Osteoblast (primary cell): Measurements from ENCODE around the gene C5orf15. TPM values are rescaled to one million over a fixed set of nuclear protein-coding genes. Genes with fewer than 3 reads are reported as not detected.

Source experiments
- DNase-seq: peaks from one replicate; pipeline ENCODE4 v3.0.0; 2011; ENCODE audit warnings: low spot score, mixed read lengths; ENCODE audit not compliant: insufficient read length; ENCODE audit errors: missing footprints
- H2AFZ ChIP-seq: 2 replicates; pipeline ENCODE4 v1.6.0; 2011; ENCODE audit warnings: mild to moderate bottlenecking, low read length
- H3K27ac ChIP-seq: 2 replicates; pipeline ENCODE4 v1.5.1; 2011; ENCODE audit warnings: mild to moderate bottlenecking, low read depth, low read length, moderate library complexity
- H3K27me3 ChIP-seq: 2 replicates; pipeline ENCODE4 v1.6.0; 2012; ENCODE audit warnings: mild to moderate bottlenecking, control low read depth, inconsistent platforms, low read length, moderate library complexity; ENCODE audit not compliant: insufficient read depth
- H3K36me3 ChIP-seq: 2 replicates; pipeline ENCODE4 v1.5.1; 2011; ENCODE audit warnings: mild to moderate bottlenecking, low read length, control low read depth, moderate library complexity; ENCODE audit not compliant: insufficient read depth
- H3K4me1 ChIP-seq: 2 replicates; pipeline ENCODE4 v1.5.1; 2011; ENCODE audit warnings: mild to moderate bottlenecking, low read length, control low read depth, moderate library complexity; ENCODE audit not compliant: insufficient read depth
- H3K4me2 ChIP-seq: 2 replicates; pipeline ENCODE4 v1.6.0; 2011; ENCODE audit warnings: mild to moderate bottlenecking, low read length; ENCODE audit not compliant: insufficient read depth
- H3K4me3 ChIP-seq: fragments of 200-600 bp; sonication (generic); 3 replicates; pipeline ENCODE4 v1.5.1; 2012; ENCODE audit warnings: mild to moderate bottlenecking, low read length, inconsistent platforms; ENCODE audit not compliant: insufficient read depth
- H3K79me2 ChIP-seq: 2 replicates; pipeline ENCODE4 v1.6.0; 2012; ENCODE audit warnings: mild to moderate bottlenecking, low read length, control low read depth, inconsistent platforms; ENCODE audit not compliant: insufficient read depth
- H3K9me3 ChIP-seq: 2 replicates; pipeline ENCODE4 v1.5.1; 2011; ENCODE audit warnings: low read depth, low read length, control low read depth
- H4K20me1 ChIP-seq: 2 replicates; pipeline ENCODE4 v1.6.0; 2012; ENCODE audit warnings: mild to moderate bottlenecking, low read length, control low read depth; ENCODE audit not compliant: insufficient read depth
- CTCF ChIP-seq: IDR thresholded peaks from 2 replicates; pipeline ENCODE4 v1.5.1; 2011; ENCODE audit warnings: mild to moderate bottlenecking, low read depth, low read length, moderate library complexity; ENCODE audit errors: extremely low read depth
- total RNA-seq: library from RNA; depleted of rRNA; stranded (reverse); fragments of >200 nt; gene quantifications from 2 replicates; pipeline ENCODE4 v1.2.3, GENCODE V29; 2012

C5orf15 gene
- total RNA-seq, 1 donor = 68.4 TPM

- Histone ChIP-seq H3K4me2 (no peak overlapping the region), H3K27me3 (no peaks in the 10 kb centered on the region), H4K20me1 (peaks cover 54% of the 10 kb centered on the region), H3K4me3 (no peak overlapping the region), H3K9me3 (no peaks in the 10 kb centered on the region), H3K36me3 (peaks cover 55% of the 10 kb centered on the region), H3K4me1 (peaks cover 29% of the 10 kb centered on the region), H3K27ac (no peak overlapping the region), H3K79me2 (peaks cover 96% of the 10 kb centered on the region), H2AFZ (no peak overlapping the region)
- peak; percentile 8 for DNase-seq
- no peak for TF ChIP-seq CTCF
These were observed 22.0 kb upstream of the C5orf15 start for GRCh38 chr5:133990396-133990795.

GRCh38 chr5:133985540-133986180, 17.2 kb upstream of the C5orf15 start:
- peaks cover 72% of the 10 kb centered on the region for H3K36me3 ChIP-seq
- peak; percentile 19 for DNase-seq
- no peak overlapping the region for H3K4me3 ChIP-seq
- H3K4me2 ChIP-seq = no peak overlapping the region
- H3K27ac ChIP-seq = no peak overlapping the region
- H3K4me1 ChIP-seq = no peaks in the 10 kb centered on the region
- TF ChIP-seq CTCF = no peak
- no peak overlapping the region for H2AFZ ChIP-seq
- H3K27me3 ChIP-seq = no peaks in the 10 kb centered on the region
- peaks cover 38% of the 10 kb centered on the region for H4K20me1 ChIP-seq
- H3K79me2 ChIP-seq = peaks cover 86% of the 10 kb centered on the region
- no peaks in the 10 kb centered on the region for H3K9me3 ChIP-seq

GRCh38 chr5:133983674-133984073, 15.2 kb upstream of the C5orf15 start:
- H3K27me3 ChIP-seq = no peaks in the 10 kb centered on the region
- H3K79me2 ChIP-seq = peaks cover 75% of the 10 kb centered on the region
- no peak for TF ChIP-seq CTCF
- no peak overlapping the region for H3K4me3 ChIP-seq
- H3K27ac ChIP-seq = no peak overlapping the region
- peaks cover 67% of the 10 kb centered on the region for H3K36me3 ChIP-seq
- H3K4me2 ChIP-seq = no peak overlapping the region
- DNase-seq = no peak
- H2AFZ ChIP-seq = no peak overlapping the region
- peaks cover 31% of the 10 kb centered on the region for H4K20me1 ChIP-seq
- peaks cover 4% of the 10 kb centered on the region for H3K4me1 ChIP-seq
- H3K9me3 ChIP-seq = no peaks in the 10 kb centered on the region

GRCh38 chr5:133981714-133982113, 13.3 kb upstream of the C5orf15 start:
- no peaks in the 10 kb centered on the region for H3K9me3 ChIP-seq
- no peak overlapping the region for H3K4me2 ChIP-seq
- peaks cover 36% of the 10 kb centered on the region for H4K20me1 ChIP-seq
- no peaks in the 10 kb centered on the region for H3K27me3 ChIP-seq
- peak; percentile 15 for TF ChIP-seq CTCF
- peaks cover 21% of the 10 kb centered on the region for H3K4me1 ChIP-seq
- H3K36me3 ChIP-seq = peaks cover 57% of the 10 kb centered on the region
- H3K27ac ChIP-seq = peak overlapping the region; percentile 5
- no peak overlapping the region for H2AFZ ChIP-seq
- H3K79me2 ChIP-seq = peaks cover 70% of the 10 kb centered on the region
- H3K4me3 ChIP-seq = no peak overlapping the region
- DNase-seq = peak; percentile 27
